ENCODE measurements around the gene YJU2. TPM values are rescaled to one million over a fixed set of nuclear protein-coding genes. Genes with fewer than 3 reads are reported as not detected.

Gene YJU2
- total and polyA plus RNA-seq, 2 experiments from 2014 or later: 28.8 to 33.4 TPM

DNA sequence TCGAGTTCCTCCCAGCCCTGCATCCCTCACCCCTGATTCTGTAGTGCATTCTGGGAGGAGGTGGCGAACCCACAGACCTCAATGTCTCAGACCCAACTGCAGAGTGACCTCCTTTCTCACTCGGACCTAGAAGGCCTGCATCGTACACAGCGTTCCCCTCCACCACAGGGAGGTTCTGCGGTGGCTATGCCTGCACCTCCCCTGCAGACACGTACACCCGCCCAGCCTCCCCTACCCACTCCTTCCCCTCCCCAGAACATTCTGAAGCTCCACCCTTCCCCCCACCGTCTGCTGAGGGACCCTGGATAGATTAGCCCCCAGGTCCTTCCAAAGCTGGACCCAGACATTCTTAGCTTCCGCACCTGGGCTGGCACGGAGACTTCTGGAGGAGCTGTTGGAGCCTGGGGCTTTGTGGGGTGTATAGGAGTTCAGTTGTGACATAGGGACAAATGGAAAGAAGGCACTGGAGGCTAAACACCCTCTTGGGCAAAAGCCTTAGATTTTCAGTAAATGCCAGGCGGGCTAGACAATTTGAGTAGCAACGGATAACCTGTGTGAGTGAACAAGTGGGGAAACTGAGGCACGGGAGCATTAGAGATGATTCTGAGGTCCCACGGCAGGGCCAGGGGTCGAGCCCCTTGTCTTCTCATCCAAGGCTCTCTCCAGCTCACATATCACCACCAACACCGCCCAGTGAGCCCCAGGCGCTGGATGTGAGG, 57.1 kb downstream of the YJU2 start:
- peaks cover 15% of the 10 kb centered on the region for H3K4me1 Mint-ChIP-seq
- no peaks in the 10 kb centered on the region for H4K20me1 ChIP-seq (replicated peaks; ENCODE audit: insufficient read depth)
- peak overlapping the region; percentile 63 for H3K4me3 Mint-ChIP-seq
- H2AFZ ChIP-seq: peak overlapping the region; percentile 76
- peaks cover 7% of the 10 kb centered on the region for H3K27me3 Mint-ChIP-seq (ENCODE audit: insufficient read depth, low read depth, poor library complexity)
- peak overlapping the region; percentile 69 for H3K4me2 ChIP-seq
- no peaks in the 10 kb centered on the region for H3K9me2 ChIP-seq (ENCODE audit: insufficient read depth)
- H3K27ac ChIP-seq (ENCODE audit: low read depth): no peak overlapping the region
- H3K27me3 ChIP-seq (ENCODE audit: insufficient read depth): no peaks in the 10 kb centered on the region
- peak overlapping the region; percentile 51 for H3K4me3 ChIP-seq
- ATAC-seq (no peak), DNase-seq (ENCODE audit: low spot score) (no peak)
- H3K9me3 Mint-ChIP-seq: no peaks in the 10 kb centered on the region; the same call in 2 of the 3 replicates
- no peaks in the 10 kb centered on the region; the same call in 1 of the 2 replicates for H3K4me1 ChIP-seq (ENCODE audit: insufficient read depth)
- no peaks in the 10 kb centered on the region for H3K79me2 ChIP-seq (replicated peaks; ENCODE audit: insufficient read depth)
- peaks cover 6% of the 10 kb centered on the region; the same call in 1 of the 2 replicates for H3K36me3 ChIP-seq (ENCODE audit: insufficient read depth)
- H3K36me3 Mint-ChIP-seq (ENCODE audit: low read depth): peaks cover 31% of the 10 kb centered on the region
- H3F3A ChIP-seq (replicated peaks; ENCODE audit: low read depth): 0 out of 2 replicates have a peak, but pooled peaks cover 8% of the 10 kb centered on the region
- H3K27ac Mint-ChIP-seq: no peak overlapping the region
- TF ChIP-seq NANOG (IDR thresholded peaks at IDR 0.05; ENCODE audit: borderline replicate concordance) (no peak), CREB1 (CRISPR knock-in tag; IDR thresholded peaks at IDR 0.05; ENCODE audit: low read depth) (no peak), JUNB (IDR thresholded peaks at IDR 0.05; ENCODE audit: unreplicated experiment) (no peak), EZH2phosphoT487 (IDR thresholded peaks at IDR 0.05; ENCODE audit: unreplicated experiment) (no peak)
- TF ChIP-seq, protein P1, sequence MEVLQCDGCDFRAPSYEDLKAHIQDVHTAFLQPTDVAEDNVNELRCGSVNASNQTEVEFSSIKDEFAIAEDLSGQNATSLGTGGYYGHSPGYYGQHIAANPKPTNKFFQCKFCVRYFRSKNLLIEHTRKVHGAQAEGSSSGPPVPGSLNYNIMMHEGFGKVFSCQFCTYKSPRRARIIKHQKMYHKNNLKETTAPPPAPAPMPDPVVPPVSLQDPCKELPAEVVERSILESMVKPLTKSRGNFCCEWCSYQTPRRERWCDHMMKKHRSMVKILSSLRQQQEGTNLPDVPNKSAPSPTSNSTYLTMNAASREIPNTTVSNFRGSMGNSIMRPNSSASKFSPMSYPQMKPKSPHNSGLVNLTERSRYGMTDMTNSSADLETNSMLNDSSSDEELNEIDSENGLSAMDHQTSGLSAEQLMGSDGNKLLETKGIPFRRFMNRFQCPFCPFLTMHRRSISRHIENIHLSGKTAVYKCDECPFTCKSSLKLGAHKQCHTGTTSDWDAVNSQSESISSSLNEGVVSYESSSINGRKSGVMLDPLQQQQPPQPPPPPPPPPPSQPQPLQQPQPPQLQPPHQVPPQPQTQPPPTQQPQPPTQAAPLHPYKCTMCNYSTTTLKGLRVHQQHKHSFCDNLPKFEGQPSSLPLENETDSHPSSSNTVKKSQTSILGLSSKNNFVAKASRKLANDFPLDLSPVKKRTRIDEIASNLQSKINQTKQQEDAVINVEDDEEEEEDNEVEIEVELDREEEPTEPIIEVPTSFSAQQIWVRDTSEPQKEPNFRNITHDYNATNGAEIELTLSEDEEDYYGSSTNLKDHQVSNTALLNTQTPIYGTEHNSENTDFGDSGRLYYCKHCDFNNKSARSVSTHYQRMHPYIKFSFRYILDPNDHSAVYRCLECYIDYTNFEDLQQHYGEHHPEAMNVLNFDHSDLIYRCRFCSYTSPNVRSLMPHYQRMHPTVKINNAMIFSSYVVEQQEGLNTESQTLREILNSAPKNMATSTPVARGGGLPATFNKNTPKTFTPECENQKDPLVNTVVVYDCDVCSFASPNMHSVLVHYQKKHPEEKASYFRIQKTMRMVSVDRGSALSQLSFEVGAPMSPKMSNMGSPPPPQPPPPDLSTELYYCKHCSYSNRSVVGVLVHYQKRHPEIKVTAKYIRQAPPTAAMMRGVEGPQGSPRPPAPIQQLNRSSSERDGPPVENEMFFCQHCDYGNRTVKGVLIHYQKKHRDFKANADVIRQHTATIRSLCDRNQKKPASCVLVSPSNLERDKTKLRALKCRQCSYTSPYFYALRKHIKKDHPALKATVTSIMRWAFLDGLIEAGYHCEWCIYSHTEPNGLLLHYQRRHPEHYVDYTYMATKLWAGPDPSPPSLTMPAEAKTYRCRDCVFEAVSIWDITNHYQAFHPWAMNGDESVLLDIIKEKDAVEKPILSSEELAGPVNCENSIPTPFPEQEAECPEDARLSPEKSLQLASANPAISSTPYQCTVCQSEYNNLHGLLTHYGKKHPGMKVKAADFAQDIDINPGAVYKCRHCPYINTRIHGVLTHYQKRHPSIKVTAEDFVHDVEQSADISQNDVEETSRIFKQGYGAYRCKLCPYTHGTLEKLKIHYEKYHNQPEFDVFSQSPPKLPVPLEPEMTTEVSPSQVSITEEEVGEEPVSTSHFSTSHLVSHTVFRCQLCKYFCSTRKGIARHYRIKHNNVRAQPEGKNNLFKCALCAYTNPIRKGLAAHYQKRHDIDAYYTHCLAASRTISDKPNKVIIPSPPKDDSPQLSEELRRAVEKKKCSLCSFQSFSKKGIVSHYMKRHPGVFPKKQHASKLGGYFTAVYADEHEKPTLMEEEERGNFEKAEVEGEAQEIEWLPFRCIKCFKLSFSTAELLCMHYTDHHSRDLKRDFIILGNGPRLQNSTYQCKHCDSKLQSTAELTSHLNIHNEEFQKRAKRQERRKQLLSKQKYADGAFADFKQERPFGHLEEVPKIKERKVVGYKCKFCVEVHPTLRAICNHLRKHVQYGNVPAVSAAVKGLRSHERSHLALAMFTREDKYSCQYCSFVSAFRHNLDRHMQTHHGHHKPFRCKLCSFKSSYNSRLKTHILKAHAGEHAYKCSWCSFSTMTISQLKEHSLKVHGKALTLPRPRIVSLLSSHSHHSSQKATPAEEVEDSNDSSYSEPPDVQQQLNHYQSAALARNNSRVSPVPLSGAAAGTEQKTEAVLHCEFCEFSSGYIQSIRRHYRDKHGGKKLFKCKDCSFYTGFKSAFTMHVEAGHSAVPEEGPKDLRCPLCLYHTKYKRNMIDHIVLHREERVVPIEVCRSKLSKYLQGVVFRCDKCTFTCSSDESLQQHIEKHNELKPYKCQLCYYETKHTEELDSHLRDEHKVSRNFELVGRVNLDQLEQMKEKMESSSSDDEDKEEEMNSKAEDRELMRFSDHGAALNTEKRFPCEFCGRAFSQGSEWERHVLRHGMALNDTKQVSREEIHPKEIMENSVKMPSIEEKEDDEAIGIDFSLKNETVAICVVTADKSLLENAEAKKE (CRISPR knock-in tag; IDR thresholded peaks at IDR 0.05): no peak
